Osteoblast (primary cell): ENCODE results near the gene PARD6B. TPM values are rescaled to one million over a fixed set of nuclear protein-coding genes. Genes with fewer than 3 reads are reported as not detected.

Experiments
- DNase-seq: peaks from one replicate; pipeline ENCODE4 v3.0.0; 2011; ENCODE audit warnings: low spot score, mixed read lengths; ENCODE audit not compliant: insufficient read length; ENCODE audit errors: missing footprints
- H2AFZ ChIP-seq: 2 replicates; pipeline ENCODE4 v1.6.0; 2011; ENCODE audit warnings: mild to moderate bottlenecking, low read length
- H3K27ac ChIP-seq: 2 replicates; pipeline ENCODE4 v1.5.1; 2011; ENCODE audit warnings: mild to moderate bottlenecking, low read depth, low read length, moderate library complexity
- H3K27me3 ChIP-seq: 2 replicates; pipeline ENCODE4 v1.6.0; 2012; ENCODE audit warnings: mild to moderate bottlenecking, control low read depth, inconsistent platforms, low read length, moderate library complexity; ENCODE audit not compliant: insufficient read depth
- H3K36me3 ChIP-seq: 2 replicates; pipeline ENCODE4 v1.5.1; 2011; ENCODE audit warnings: mild to moderate bottlenecking, low read length, control low read depth, moderate library complexity; ENCODE audit not compliant: insufficient read depth
- H3K4me1 ChIP-seq: 2 replicates; pipeline ENCODE4 v1.5.1; 2011; ENCODE audit warnings: mild to moderate bottlenecking, low read length, control low read depth, moderate library complexity; ENCODE audit not compliant: insufficient read depth
- H3K4me2 ChIP-seq: 2 replicates; pipeline ENCODE4 v1.6.0; 2011; ENCODE audit warnings: mild to moderate bottlenecking, low read length; ENCODE audit not compliant: insufficient read depth
- H3K4me3 ChIP-seq: fragments of 200-600 bp; sonication (generic); 3 replicates; pipeline ENCODE4 v1.5.1; 2012; ENCODE audit warnings: mild to moderate bottlenecking, low read length, inconsistent platforms; ENCODE audit not compliant: insufficient read depth
- H3K79me2 ChIP-seq: 2 replicates; pipeline ENCODE4 v1.6.0; 2012; ENCODE audit warnings: mild to moderate bottlenecking, low read length, control low read depth, inconsistent platforms; ENCODE audit not compliant: insufficient read depth
- H3K9me3 ChIP-seq: 2 replicates; pipeline ENCODE4 v1.5.1; 2011; ENCODE audit warnings: low read depth, low read length, control low read depth
- H4K20me1 ChIP-seq: 2 replicates; pipeline ENCODE4 v1.6.0; 2012; ENCODE audit warnings: mild to moderate bottlenecking, low read length, control low read depth; ENCODE audit not compliant: insufficient read depth
- total RNA-seq: library from RNA; depleted of rRNA; stranded (reverse); fragments of >200 nt; gene quantifications from 2 replicates; pipeline ENCODE4 v1.2.3, GENCODE V29; 2012
- TF ChIP-seq, protein P1 (sequence below): IDR thresholded peaks from 2 replicates; pipeline ENCODE4 v1.5.1; 2011; ENCODE audit warnings: mild to moderate bottlenecking, low read depth, low read length, moderate library complexity; ENCODE audit errors: extremely low read depth

Gene PARD6B
- total RNA-seq, 1 donor, result 0.72 TPM

DNA sequence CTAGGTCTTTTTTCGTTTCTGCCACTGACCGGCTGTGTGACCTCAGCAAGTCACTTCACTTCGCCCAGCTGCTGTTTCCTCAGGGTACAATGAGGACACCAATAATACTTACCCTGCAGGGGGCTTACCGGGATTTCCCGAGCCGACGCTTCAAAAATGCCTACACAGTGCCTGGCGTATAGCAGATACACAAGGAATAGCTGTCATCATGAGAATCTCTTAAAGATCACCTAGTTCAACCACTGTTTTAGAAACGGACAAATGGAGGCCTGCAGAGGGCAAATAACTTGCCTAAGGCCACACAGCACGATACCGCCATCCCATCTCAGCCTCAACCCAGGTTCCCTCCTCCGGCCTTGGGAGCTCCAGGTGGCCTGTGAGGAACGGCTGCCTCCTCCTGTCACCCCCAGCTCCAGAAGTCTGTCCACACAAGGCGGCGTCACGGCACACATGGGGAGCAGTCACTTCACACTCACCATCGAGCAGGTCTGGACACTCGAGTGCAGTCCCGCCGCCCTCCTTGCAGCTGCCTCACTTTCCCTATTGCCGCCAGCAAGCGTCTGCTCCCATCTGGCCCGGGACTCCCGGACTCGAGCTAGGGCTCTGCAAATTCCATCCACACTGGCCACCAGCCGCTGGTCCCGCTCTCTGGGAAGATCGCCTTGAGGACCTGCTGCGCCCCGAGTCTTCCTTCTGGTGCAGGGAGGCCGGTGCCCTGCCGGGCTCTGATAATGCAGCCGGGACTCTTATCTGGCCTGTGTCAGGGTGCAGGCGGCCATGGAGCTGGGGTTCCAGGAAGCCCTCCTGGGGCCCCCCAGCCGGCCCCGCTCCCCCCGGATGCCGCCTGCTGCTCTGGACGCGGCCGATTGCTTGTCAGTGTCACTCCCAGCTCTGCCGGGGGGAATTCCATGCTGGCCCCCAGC is 40.5 kb upstream of the PARD6B start, which contains the start of gene RIPOR3:
Gene RIPOR3 (minus strand): TSS at position 893 of the 923 bp plus-strand sequence. CDS start 414 bp downstream, at position 479.
- H3K27me3 ChIP-seq, result peaks cover 18% of the 10 kb centered on the region
- no peak within 1 kb of the TSS for H3K27ac ChIP-seq
- DNase-seq, result no peak
- H3K4me2 ChIP-seq, result peak within 1 kb of the TSS; percentile 72
- peaks cover 17% of the 10 kb centered on the region for H3K4me1 ChIP-seq
- H3K79me2 ChIP-seq, result no peaks in the 10 kb centered on the region
- no peaks in the 10 kb centered on the region for H3K36me3 ChIP-seq
- peak within 1 kb of the TSS; percentile 74 for H2AFZ ChIP-seq
- TF ChIP-seq, protein P1, sequence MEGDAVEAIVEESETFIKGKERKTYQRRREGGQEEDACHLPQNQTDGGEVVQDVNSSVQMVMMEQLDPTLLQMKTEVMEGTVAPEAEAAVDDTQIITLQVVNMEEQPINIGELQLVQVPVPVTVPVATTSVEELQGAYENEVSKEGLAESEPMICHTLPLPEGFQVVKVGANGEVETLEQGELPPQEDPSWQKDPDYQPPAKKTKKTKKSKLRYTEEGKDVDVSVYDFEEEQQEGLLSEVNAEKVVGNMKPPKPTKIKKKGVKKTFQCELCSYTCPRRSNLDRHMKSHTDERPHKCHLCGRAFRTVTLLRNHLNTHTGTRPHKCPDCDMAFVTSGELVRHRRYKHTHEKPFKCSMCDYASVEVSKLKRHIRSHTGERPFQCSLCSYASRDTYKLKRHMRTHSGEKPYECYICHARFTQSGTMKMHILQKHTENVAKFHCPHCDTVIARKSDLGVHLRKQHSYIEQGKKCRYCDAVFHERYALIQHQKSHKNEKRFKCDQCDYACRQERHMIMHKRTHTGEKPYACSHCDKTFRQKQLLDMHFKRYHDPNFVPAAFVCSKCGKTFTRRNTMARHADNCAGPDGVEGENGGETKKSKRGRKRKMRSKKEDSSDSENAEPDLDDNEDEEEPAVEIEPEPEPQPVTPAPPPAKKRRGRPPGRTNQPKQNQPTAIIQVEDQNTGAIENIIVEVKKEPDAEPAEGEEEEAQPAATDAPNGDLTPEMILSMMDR, result no peak
- peak within 1 kb of the TSS; percentile 62 for H3K4me3 ChIP-seq
- H4K20me1 ChIP-seq, result no peaks in the 10 kb centered on the region
- H3K9me3 ChIP-seq, result no peaks in the 10 kb centered on the region

GRCh38 chr20:50691573-50692551 is 39.5 kb upstream of the PARD6B start:
- peak overlapping the region; percentile 74 for H2AFZ ChIP-seq

DNA sequence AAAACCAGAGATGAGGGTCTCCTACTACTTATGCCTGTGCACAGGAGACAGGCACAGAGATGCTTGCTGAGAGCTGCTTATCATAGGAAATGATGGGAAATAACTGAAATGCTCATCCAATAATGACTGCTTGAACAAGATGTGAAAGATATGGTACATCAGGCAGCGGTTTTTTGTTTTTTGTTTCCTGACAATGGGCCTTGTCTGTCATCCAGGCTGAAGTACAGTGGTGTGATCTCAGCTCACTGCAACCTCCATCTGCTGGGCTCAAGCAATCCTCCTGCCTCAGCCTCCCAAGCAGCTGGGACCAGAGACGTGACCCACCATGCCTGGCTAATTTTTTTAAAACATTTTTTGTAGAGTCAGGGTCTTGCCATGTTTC is 38.8 kb upstream of the PARD6B start:
- Histone ChIP-seq H2AFZ (no peak overlapping the region), H3K36me3 (no peaks in the 10 kb centered on the region), H3K27ac (no peak overlapping the region), H3K4me3 (no peak overlapping the region), H3K79me2 (no peaks in the 10 kb centered on the region), H3K4me2 (no peak overlapping the region), H4K20me1 (no peaks in the 10 kb centered on the region), H3K27me3 (peaks cover 18% of the 10 kb centered on the region), H3K4me1 (peaks cover 17% of the 10 kb centered on the region), H3K9me3 (no peaks in the 10 kb centered on the region)
- TF ChIP-seq, protein P1, result no peak
- DNase-seq, result no peak

More at GRCh38 chr20:50691573-50692551, 39.5 kb upstream of the PARD6B start:
- TF ChIP-seq, protein P1, result no peak
- Histone ChIP-seq H3K27ac (no peak overlapping the region), H3K4me3 (peak overlapping the region; percentile 62), H3K79me2 (no peaks in the 10 kb centered on the region), H4K20me1 (no peaks in the 10 kb centered on the region), H3K36me3 (no peaks in the 10 kb centered on the region), H3K4me2 (peak overlapping the region; percentile 72), H3K9me3 (no peaks in the 10 kb centered on the region), H3K4me1 (peaks cover 17% of the 10 kb centered on the region), H3K27me3 (peaks cover 18% of the 10 kb centered on the region)
- DNase-seq, result no peak
